Fibroblast of skin of back (primary cell): ENCODE results near the gene FAM168A.
A peak's percentile ranks its signal among the peaks of the same experiment; 100 is the strongest.

Experiments
- DNase-seq: peaks from one replicate; pipeline ENCODE4 v3.0.0-alpha.2; 2013

Gene FAM168A

GRCh38 chr11:73399159-73399590, 198.7 kb downstream of the FAM168A start:
- peak; percentile 61 for DNase-seq

- no peak for DNase-seq
Measured at GRCh38 chr11:73398721-73399120, 199.2 kb downstream of the FAM168A start.

GRCh38 chr11:73398132-73398526, 199.8 kb downstream of the FAM168A start:
- no peak for DNase-seq

- no peak for DNase-seq
Measured at GRCh38 chr11:73397468-73398131, 200.3 kb downstream of the FAM168A start.

- no peak for DNase-seq
Measured at GRCh38 chr11:73396985-73397384, 200.9 kb downstream of the FAM168A start.

GRCh38 chr11:73396251-73396930, 201.5 kb downstream of the FAM168A start:
- DNase-seq: no peak

- DNase-seq: no peak
Measured at GRCh38 chr11:73395297-73396208, 202.4 kb downstream of the FAM168A start.

GRCh38 chr11:73394416-73395296, 203.3 kb downstream of the FAM168A start:
- no peak for DNase-seq

GRCh38 chr11:73393479-73394415, 204.2 kb downstream of the FAM168A start:
- DNase-seq: peak; percentile 76

GRCh38 chr11:73393011-73393380, 204.9 kb downstream of the FAM168A start:
- DNase-seq: no peak

GRCh38 chr11:73392108-73393010, 205.6 kb downstream of the FAM168A start:
- DNase-seq: no peak

- DNase-seq: no peak
Measured at GRCh38 chr11:73391665-73392064, 206.2 kb downstream of the FAM168A start.

- DNase-seq: no peak
Measured at GRCh38 chr11:73390601-73391565, 207.0 kb downstream of the FAM168A start.

GRCh38 chr11:73389916-73390315, 208.0 kb downstream of the FAM168A start:
- DNase-seq: no peak

- peak; percentile 63 for DNase-seq
Measured at GRCh38 chr11:73389134-73389525, 208.8 kb downstream of the FAM168A start.

- DNase-seq: no peak
Measured at GRCh38 chr11:73388265-73389133, 209.4 kb downstream of the FAM168A start.

GRCh38 chr11:73387594-73388264, 210.2 kb downstream of the FAM168A start:
- no peak for DNase-seq
